ENCODE measurements around the gene NTSR1.

The NTSR1 gene

DNA sequence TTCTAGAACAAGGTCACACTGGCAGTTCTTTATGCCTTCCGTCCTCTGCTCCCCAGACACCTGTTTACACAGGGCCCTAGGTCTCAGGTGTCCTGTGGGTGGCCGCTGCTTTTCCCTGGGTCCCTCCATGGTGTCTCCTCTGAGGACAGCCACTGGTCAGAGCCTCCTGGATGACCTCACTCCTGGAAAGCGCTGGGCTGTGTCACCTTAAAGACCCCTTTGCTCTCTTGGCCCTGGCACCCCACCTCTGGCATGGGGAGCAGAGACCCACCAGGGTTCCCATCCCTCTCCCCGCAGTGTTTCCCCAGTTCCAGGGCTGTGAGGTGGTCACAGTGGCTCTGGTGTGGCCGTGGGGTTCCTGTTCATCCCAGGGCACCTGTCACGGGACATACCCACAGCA lies 33.9 kb downstream of the NTSR1 start:
- DNase-seq, result no peak

DNA sequence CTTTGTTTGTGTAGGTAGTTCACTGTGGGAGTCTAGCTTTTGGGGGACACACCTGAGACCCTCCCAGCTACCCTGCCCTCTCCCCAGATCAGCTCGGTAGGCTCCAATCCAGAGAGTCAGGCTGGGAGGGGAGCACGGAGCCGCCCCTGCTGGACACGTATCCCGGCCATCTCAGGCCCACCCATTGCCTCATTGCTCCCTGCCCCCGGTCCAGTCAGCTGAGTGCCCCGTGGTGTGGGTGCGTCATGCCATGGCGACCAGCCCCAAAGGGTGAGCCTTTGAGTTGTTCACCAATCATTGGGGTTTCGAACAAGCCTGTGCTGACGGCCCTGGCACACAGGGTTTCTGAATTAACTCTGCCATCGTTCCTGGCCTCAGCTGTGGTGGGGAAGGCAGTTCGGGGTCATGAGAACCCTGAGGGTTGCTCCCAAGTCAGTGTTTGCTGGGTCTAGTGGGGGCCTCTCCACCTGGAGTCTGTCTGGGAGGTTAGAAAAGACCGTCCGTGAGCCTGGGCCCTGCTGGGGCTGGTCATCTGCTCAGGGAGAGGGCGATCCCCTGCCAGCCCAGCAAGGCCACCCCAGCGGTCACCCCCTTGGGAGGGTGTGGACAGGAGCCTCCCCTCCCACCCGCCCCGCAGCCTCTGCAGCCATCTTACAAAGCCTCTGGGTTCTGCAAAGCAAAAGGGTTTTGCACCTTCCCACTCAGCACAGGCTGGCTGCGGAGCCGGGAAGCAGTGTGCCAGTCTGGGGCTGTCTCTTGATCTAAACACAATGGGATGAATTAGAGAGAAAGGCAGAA lies 34.5 kb downstream of the NTSR1 start:
- DNase-seq, result no peak

- no peak for DNase-seq
These were observed 35.2 kb downstream of the NTSR1 start for GRCh38 chr20:62743777-62744317.

DNA sequence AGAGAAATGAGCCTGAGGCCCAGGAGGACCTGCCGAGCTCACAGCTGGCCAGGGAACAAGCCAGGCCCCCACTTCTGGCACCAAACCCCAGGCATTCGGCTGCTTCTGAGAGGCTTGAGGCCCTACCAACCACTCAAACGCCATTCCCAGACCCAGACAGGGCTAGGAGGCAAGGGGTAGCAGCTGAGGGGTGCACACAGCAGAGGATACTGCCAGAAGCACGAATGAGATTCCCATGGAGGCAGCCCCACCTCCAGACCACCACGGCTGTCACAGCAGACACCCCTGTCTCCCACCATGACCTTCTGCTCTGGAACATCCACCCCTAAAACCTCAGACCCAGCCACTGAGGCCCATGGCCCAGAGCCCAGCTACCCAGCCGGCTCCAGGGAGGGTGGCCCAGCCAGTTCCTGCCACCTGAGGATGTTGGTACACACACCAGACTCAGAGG lies 36.1 kb downstream of the NTSR1 start:
- DNase-seq, result no peak

DNA sequence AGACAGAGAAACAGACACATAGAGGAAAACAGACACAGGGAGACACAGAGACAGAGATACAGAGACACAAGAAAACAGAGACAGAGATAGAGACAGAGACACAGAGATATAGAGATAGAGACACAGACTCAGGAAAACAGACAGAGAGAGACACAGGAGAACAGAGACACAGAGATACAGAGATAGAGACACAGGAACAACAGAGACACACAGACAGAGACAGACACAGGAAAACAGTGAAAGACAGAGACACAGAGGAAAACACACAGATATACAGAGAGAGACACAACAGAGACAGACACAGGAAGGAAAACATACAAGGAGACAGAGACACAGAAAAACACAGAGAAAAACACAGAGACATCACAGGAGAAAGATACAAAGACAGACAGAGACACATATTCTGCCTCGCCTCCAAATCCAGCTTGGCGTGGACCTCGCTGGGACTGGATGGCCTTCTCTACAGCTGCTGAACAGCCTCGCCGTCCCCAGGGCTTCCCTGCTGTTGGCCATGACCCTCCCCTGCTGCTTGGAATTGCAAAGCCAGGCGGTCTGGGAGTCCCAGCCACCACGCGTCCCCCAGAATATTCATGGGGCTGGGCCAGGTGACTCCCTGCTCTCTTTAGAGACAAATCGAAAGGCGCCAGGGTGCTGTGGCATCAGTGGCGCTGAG lies 36.8 kb downstream of the NTSR1 start:
- no peak for DNase-seq

- DNase-seq, result no peak
These were observed 37.3 kb downstream of the NTSR1 start for GRCh38 chr20:62745952-62746288.

DNA sequence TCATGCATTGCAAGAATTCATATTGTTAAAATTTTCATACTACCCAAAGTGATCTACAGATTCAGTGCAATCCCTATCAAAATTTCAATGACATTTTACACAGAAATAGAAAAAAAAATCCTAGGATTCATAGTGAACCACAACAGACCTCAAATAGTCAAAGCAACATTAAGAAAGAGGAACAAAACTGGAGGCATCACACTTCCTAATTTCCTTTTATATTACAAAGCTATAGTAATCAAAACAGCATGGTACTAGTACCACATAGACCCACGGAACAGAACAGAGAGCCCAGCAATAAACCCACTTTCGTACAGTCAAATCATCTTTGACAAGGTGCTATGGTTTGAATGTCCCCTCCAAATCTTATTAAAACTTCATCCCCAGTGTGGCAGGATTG lies 39.7 kb downstream of the NTSR1 start:
- DNase-seq, result no peak

DNA sequence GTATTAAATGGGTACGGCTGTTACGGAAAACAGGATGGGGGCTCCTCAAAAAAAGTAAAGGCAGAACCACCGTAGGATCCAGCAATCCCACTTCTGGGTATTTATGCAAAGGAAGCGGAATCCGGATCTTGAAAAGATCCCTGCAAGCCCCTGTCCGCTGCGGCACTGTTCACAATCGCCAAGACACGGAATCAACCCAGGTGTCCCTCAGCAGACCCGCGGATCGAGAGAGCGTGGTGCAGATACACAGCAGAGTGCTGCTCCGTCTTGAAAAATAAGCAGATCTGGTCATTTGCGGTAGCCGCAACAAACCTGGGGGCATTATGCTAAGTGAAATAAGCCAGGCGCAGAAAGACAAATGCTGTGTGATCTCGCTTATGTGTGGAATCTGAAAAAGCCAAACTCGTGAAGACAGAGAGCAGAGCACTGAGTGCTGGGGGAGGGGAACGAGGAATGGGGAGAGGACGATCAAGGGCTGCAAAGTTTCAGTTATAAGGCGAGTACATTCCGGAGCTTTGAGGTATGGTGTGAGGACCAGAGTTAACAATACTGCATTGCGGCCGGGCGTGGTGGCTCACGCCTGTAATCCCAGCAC lies 41.3 kb downstream of the NTSR1 start:
- DNase-seq, result no peak

- no peak for DNase-seq
These were observed 43.0 kb downstream of the NTSR1 start for GRCh38 chr20:62751551-62752150.

- no peak for DNase-seq
These were observed 43.6 kb downstream of the NTSR1 start for GRCh38 chr20:62752181-62752670.

- no peak for DNase-seq
These were observed 44.2 kb downstream of the NTSR1 start for GRCh38 chr20:62752671-62753501.

DNA sequence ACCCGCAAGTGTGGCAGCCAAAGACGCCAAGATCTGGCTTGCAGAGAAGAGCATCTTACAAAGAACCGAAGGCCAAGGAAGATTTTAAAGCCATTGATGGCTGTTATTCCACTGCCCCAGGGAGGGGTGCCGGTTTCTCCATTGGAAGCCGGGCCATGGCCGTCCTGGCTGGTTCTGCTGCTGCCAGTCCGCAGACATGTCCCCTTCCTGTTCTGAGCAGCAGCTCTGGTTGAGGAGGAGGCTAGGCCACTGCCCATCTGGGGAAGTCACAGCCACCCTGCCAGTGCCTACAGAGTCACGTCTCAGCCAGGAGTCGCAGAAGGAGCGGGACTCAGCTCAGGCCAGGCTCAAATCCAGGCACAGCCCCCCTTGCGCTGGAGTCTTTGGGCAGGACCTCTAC lies 45.0 kb downstream of the NTSR1 start:
- DNase-seq, result no peak

- DNase-seq, result no peak
These were observed 45.7 kb downstream of the NTSR1 start for GRCh38 chr20:62754122-62754990.

- no peak for DNase-seq
These were observed 46.3 kb downstream of the NTSR1 start for GRCh38 chr20:62754991-62755356.

DNA sequence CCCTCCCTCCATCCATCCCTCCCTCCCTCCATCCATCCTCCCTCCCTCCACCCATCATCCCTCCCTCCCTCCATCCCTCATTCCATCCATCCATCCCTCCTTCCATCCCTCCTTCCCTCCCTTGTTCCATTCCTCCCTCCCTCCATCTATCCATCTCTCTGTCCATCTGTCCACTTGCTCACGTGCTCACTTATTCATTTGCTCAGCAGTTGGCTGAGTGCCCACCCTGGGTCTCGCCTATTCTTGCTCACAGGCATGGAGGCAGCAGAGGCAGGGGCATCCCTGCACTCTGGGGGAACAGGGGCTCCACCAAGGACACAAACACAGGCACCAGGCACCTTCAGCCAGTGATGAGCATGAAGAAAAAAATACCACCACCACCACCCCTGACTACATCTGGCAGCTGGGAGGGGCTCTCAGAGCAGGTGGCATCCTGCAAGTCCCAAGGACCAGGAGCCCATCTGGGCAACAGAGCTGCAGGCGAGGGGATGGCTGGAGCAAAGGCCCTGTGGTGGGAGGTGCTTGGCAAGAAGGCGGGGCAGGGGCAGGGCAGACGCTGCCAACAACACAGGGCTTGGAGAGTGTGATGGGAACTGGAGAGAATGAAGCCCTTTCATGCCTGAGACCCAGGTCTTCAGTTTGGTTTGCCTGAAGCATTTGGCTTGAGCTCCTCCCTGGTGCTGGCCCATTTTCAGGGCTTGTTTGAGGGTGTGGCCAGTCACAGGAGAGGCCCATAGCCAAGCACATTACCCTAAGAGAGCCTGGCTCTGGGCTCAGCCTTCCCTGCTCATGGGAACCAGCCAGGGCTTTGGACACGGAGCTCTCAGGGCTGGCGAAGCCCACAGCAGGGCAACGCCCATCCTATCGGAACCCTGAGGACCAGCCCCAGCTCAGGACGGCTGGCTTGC lies 47.4 kb downstream of the NTSR1 start:
- peak; percentile 7 for DNase-seq

GRCh38 chr20:62758226-62758912 lies 49.7 kb downstream of the NTSR1 start:
- DNase-seq, result no peak

DNA sequence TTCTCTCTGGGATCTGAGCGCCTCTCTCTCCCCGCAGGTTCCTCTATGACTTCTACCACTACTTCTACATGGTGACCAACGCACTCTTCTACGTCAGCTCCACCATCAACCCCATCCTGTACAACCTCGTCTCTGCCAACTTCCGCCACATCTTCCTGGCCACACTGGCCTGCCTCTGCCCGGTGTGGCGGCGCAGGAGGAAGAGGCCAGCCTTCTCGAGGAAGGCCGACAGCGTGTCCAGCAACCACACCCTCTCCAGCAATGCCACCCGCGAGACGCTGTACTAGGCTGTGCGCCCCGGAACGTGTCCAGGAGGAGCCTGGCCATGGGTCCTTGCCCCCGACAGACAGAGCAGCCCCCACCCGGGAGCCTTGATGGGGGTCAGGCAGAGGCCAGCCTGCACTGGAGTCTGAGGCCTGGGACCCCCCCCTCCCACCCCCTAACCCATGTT lies 51.4 kb downstream of the NTSR1 start:
- no peak for DNase-seq

GRCh38 chr20:62760471-62760855 lies 51.8 kb downstream of the NTSR1 start:
- DNase-seq, result no peak

Measured in NCI-H69 (cell line).